SK-N-SH treated with all-trans-retinoic acid at 6 μM for 48 hours (cell line): Measurements from ENCODE around the gene PDGFC.

Experiments
- ATAC-seq: fragments of 200-7000 bp; cut with Tn5 transposase; 3 replicates; pipeline ENCODE4 v1.9.1; 2020; ENCODE audit warnings: mild to moderate bottlenecking, moderate library complexity
- ARNTL ChIP-seq: fragments of 450-650 bp; formaldehyde crosslinking; IDR thresholded peaks from 2 replicates; pipeline ENCODE4 v1.5.0; 2020; ENCODE audit warnings: low read depth, mild to moderate bottlenecking, moderate library complexity, borderline replicate concordance
- BACH2 ChIP-seq: fragments of 250-450 bp; sonication (Bioruptor Pico); IDR thresholded peaks from 2 replicates; pipeline ENCODE4 v1.9.0; 2021; ENCODE audit warnings: mild to moderate bottlenecking, borderline replicate concordance
- CSDC2 ChIP-seq: fragments of 250-450 bp; sonication (Bioruptor Pico); IDR thresholded peaks from 2 replicates; pipeline ENCODE4 v1.5.0; 2020; ENCODE audit warnings: mild to moderate bottlenecking, moderate library complexity
- CSRNP3 ChIP-seq: fragments of 250-450 bp; sonication (Bioruptor Pico); IDR thresholded peaks from 2 replicates; pipeline ENCODE4 v1.5.1; 2021; ENCODE audit warnings: mild to moderate bottlenecking, moderate library complexity
- OSR1 ChIP-seq: fragments of 250-450 bp; sonication (Bioruptor Pico); IDR thresholded peaks from 2 replicates; pipeline ENCODE4 v1.8.0; 2022; ENCODE audit warnings: moderate library complexity, mild to moderate bottlenecking, inconsistent platforms
- RARB ChIP-seq: fragments of 250-450 bp; sonication (Bioruptor Pico); IDR thresholded peaks from 2 replicates; pipeline ENCODE4 v1.8.0; 2021; ENCODE audit warnings: mild to moderate bottlenecking, moderate library complexity
- TCF4 ChIP-seq: fragments of 250-450 bp; sonication (Bioruptor Pico); IDR thresholded peaks from 2 replicates; pipeline ENCODE4 v1.8.0; 2021; ENCODE audit warnings: mild to moderate bottlenecking, moderate library complexity, borderline replicate concordance
- TOX ChIP-seq: fragments of 250-450 bp; sonication (Bioruptor Pico); IDR thresholded peaks from 2 replicates; pipeline ENCODE4 v1.8.0; 2021; ENCODE audit warnings: mild to moderate bottlenecking, moderate library complexity, borderline replicate concordance
- ZC3H10 ChIP-seq: fragments of 250-450 bp; sonication (Bioruptor Pico); IDR thresholded peaks from 2 replicates; pipeline ENCODE4 v1.5.1; 2021; ENCODE audit warnings: mild to moderate bottlenecking, moderate library complexity
- ZFP3 ChIP-seq: fragments of 250-450 bp; sonication (Bioruptor Pico); IDR thresholded peaks from 2 replicates; pipeline ENCODE4 v1.5.0; 2020; ENCODE audit warnings: mild to moderate bottlenecking, moderate library complexity
- ZFP30 ChIP-seq: fragments of 450-650 bp; formaldehyde crosslinking; IDR thresholded peaks from 2 replicates; pipeline ENCODE4 v1.5.0; 2022; ENCODE audit warnings: mild to moderate bottlenecking, moderate library complexity
- ZNF565 ChIP-seq: fragments of 450-650 bp; formaldehyde crosslinking; conservative IDR thresholded peaks from 2 replicates; pipeline ENCODE4 v1.5.0; 2020; ENCODE audit warnings: low read depth, mild to moderate bottlenecking, moderate library complexity
- ZNF70 ChIP-seq: fragments of 450-650 bp; formaldehyde crosslinking; IDR thresholded peaks from 2 replicates; pipeline ENCODE4 v1.5.0; 2020; ENCODE audit warnings: mild to moderate bottlenecking, moderate library complexity
- TF ChIP-seq, protein P1 (sequence below): fragments of 250-450 bp; sonication (Bioruptor Pico); IDR thresholded peaks from 2 replicates; pipeline ENCODE4 v1.5.0; 2020; ENCODE audit warnings: mild to moderate bottlenecking, moderate library complexity
- TF ChIP-seq, protein P2 (sequence below): fragments of 250-450 bp; sonication (Bioruptor Pico); IDR thresholded peaks from 2 replicates; pipeline ENCODE4 v1.8.0; 2021; ENCODE audit warnings: low read depth, mild to moderate bottlenecking, moderate library complexity, borderline replicate concordance
- TF ChIP-seq, protein P3 (sequence below): fragments of 250-450 bp; sonication (Bioruptor Pico); IDR thresholded peaks from 2 replicates; pipeline ENCODE4 v1.5.1; 2020; ENCODE audit warnings: low read depth, mild to moderate bottlenecking, moderate library complexity

Gene PDGFC

DNA sequence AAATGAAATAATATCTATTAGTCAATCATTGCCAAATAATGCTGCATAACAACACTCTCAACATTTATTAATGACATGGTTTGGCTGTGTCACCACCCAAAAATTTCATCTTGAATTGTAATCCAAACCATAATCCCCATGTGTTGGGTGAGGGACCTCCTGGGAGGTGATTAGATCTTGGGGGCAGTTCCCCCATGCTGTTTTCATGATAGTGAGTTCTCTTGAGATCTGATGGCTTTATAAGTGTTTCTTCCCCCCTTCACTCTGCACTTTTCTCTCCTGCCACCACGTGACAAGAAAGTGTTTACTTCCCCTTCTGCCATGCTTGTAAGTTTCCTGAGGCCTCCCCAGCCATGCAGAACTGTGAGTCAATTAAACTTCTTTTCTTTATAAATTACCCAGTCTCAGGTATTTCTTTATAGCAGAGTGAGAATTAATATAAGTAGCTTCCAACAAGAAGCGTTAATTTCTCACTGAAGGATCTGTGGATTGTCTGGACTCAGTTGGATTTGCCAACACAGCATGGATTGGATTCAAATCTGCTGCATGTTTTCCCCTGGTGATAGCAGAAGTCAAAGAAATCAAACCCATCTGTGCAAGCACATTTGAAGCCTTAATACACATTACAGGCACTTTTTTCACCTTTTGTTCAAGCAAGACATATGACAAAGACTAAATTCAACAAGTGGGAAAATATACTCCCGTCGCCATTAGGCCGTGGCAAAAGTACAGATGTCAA lies 216.6 kb downstream of the PDGFC start (continued):
- TF ChIP-seq, protein P1, sequence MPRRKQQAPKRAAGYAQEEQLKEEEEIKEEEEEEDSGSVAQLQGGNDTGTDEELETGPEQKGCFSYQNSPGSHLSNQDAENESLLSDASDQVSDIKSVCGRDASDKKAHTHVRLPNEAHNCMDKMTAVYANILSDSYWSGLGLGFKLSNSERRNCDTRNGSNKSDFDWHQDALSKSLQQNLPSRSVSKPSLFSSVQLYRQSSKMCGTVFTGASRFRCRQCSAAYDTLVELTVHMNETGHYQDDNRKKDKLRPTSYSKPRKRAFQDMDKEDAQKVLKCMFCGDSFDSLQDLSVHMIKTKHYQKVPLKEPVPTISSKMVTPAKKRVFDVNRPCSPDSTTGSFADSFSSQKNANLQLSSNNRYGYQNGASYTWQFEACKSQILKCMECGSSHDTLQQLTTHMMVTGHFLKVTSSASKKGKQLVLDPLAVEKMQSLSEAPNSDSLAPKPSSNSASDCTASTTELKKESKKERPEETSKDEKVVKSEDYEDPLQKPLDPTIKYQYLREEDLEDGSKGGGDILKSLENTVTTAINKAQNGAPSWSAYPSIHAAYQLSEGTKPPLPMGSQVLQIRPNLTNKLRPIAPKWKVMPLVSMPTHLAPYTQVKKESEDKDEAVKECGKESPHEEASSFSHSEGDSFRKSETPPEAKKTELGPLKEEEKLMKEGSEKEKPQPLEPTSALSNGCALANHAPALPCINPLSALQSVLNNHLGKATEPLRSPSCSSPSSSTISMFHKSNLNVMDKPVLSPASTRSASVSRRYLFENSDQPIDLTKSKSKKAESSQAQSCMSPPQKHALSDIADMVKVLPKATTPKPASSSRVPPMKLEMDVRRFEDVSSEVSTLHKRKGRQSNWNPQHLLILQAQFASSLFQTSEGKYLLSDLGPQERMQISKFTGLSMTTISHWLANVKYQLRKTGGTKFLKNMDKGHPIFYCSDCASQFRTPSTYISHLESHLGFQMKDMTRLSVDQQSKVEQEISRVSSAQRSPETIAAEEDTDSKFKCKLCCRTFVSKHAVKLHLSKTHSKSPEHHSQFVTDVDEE (CRISPR knock-in tag), result no peak

DNA sequence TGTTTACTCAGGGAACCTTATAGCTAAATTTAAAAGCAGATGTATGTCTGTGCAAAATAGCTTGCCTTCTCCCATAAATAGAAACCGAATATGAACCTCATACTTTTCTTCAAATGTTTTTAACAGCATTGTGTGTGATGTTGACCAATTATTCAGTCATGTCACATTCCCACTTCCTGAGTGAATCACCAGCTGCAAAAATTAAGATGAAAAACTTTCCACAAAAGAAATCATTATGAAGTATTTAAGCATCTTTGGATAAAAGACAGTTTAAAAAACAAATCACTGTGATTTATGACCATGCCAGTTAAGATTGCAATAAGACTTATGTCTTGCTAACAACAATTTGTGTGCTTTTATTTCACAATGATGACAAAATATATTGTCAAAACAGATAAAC lies 220.1 kb downstream of the PDGFC start:
- peak; percentile 72 for ATAC-seq
- TF ChIP-seq ZFP3 (CRISPR knock-in tag) (no peak), ZFP30 (CRISPR knock-in tag) (no peak), ZC3H10 (peak; percentile 93), TOX (CRISPR knock-in tag) (peak; percentile 98), BACH2 (CRISPR knock-in tag) (no peak), ARNTL (CRISPR knock-in tag) (no peak), RARB (CRISPR knock-in tag) (peak; percentile 83; the same call in 1 of the 2 replicates)
- TF ChIP-seq, protein P2, sequence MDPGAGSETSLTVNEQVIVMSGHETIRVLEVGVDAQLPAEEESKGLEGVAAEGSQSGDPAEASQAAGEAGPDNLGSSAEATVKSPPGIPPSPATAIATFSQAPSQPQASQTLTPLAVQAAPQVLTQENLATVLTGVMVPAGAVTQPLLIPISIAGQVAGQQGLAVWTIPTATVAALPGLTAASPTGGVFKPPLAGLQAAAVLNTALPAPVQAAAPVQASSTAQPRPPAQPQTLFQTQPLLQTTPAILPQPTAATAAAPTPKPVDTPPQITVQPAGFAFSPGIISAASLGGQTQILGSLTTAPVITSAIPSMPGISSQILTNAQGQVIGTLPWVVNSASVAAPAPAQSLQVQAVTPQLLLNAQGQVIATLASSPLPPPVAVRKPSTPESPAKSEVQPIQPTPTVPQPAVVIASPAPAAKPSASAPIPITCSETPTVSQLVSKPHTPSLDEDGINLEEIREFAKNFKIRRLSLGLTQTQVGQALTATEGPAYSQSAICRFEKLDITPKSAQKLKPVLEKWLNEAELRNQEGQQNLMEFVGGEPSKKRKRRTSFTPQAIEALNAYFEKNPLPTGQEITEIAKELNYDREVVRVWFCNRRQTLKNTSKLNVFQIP, result peak; percentile 68; the same call in 1 of the 2 replicates
- TF ChIP-seq, protein P3, sequence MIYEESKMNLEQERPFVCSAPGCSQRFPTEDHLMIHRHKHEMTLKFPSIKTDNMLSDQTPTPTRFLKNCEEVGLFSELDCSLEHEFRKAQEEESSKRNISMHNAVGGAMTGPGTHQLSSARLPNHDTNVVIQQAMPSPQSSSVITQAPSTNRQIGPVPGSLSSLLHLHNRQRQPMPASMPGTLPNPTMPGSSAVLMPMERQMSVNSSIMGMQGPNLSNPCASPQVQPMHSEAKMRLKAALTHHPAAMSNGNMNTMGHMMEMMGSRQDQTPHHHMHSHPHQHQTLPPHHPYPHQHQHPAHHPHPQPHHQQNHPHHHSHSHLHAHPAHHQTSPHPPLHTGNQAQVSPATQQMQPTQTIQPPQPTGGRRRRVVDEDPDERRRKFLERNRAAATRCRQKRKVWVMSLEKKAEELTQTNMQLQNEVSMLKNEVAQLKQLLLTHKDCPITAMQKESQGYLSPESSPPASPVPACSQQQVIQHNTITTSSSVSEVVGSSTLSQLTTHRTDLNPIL, result no peak

DNA sequence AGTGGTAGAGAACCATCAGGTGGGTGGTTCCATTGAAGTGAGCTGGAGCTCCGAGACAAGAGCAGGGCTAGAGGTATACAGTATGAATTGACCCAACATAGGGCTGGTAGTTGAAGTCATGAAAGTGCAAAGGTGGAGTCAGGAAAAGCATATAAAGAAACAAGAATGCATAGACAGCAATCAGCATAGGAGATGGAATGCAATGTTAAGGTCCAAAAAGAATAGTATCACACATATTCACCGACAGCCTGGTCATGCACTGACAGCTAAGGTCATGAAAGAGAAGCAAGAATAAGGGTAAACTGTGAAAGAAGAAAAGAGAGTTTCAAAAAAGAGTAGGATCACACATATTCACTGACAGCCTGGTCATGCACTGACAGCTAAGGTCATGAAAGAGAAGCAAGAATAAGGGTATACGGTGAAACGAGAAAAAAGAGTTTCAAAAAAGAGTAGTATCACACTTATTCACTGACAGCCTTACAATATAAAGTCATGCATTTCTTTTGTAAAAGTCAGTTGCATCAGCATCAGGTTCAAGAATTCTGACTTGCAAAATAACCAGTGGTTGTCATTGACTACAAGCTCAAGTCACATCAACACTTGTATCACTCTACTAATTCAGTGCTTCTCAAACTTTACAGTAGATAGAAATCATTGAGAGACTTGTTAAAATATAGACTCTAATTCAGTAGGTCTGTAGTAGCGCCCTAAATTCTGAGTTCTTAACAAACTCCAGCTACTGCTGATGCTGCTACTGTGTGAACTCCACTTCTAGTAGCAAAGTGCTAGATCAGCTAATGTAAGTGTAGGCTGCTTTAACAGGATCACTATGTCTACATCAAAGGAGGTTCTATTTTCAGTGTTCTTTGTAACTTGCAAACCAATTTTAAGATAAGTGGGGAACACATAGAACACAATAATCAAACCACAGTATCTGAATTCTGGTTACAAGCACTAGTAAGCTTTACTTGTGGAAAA lies 221.9 kb downstream of the PDGFC start:
- TF ChIP-seq ZFP3 (CRISPR knock-in tag) (no peak), TCF4 (CRISPR knock-in tag) (no peak), OSR1 (CRISPR knock-in tag) (no peak), ZNF565 (CRISPR knock-in tag) (no peak), ZNF70 (CRISPR knock-in tag) (no peak), CSDC2 (CRISPR knock-in tag) (no peak), CSRNP3 (CRISPR knock-in tag) (no peak)
- TF ChIP-seq, protein P1 (CRISPR knock-in tag), result no peak
- TF ChIP-seq, protein P3, result no peak
- ATAC-seq, result no peak
